IMR-90 (cell line): ENCODE data around the gene EPS15. TPM values are rescaled to one million over a fixed set of nuclear protein-coding genes. Genes with fewer than 3 reads are reported as not detected.

Experiments
- ATAC-seq: fragments of 200-7000 bp; cut with Tn5 transposase; 2 replicates; pipeline ENCODE4 v1.9.1; 2020; ENCODE audit warnings: low read depth, mild to moderate bottlenecking, moderate library complexity
- BruUV-seq: library from RNA; stranded (reverse); fragments of 400-500 nt; replicated peaks from 2 replicates; lab custom pipeline; 2021; lab: Mats Ljungman, UMichigan
- CTCF ChIA-PET: fragments of 300-600 bp; formaldehyde crosslinking; extraction: SDS; loops from one replicate; lab custom pipeline; 2021; ENCODE audit warnings: antibody characterized with exemption; lab: Yijun Ruan, JAX
- POLR2A ChIA-PET: fragments of 300-600 bp; sonication (Branson Sonifier 250); formaldehyde crosslinking; loops from one replicate; lab custom pipeline; 2022; ENCODE audit warnings: antibody characterized with exemption; ENCODE audit not compliant: unreplicated experiment; lab: Charles Lee
- DNase-seq: peaks from one replicate; pipeline ENCODE4 v3.0.0; 2013
- H2AFZ ChIP-seq: replicated peaks from 2 replicates; pipeline ENCODE3; 2013; ENCODE audit warnings: low read length, mild to moderate bottlenecking; ENCODE audit not compliant: poor library complexity
- H2AK5ac ChIP-seq: 2 replicates; pipeline ENCODE4 v1.6.1; 2013; ENCODE audit warnings: low read depth, low read length, inconsistent platforms
- H2AK9ac ChIP-seq: replicated peaks from 2 replicates; pipeline ENCODE3; 2013; ENCODE audit warnings: mild to moderate bottlenecking, low read depth, low read length, moderate library complexity; ENCODE audit not compliant: poor library complexity
- H2BK120ac ChIP-seq: 2 replicates; pipeline ENCODE4 v1.6.1; 2013; ENCODE audit warnings: low read depth, low read length, inconsistent platforms
- H2BK15ac ChIP-seq: 3 replicates; pipeline ENCODE4 v1.6.1; 2013; ENCODE audit warnings: low read depth, low read length, inconsistent platforms
- H2BK20ac ChIP-seq: 2 replicates; pipeline ENCODE4 v1.6.1; 2013; ENCODE audit warnings: low read depth, mild to moderate bottlenecking, inconsistent platforms, low read length, moderate library complexity
- H2BK5ac ChIP-seq: 2 replicates; pipeline ENCODE4 v1.6.1; 2013; ENCODE audit warnings: mild to moderate bottlenecking, low read depth, low read length, inconsistent platforms; ENCODE audit not compliant: poor library complexity, severe bottlenecking
- H3K14ac ChIP-seq: replicated peaks from 2 replicates; pipeline ENCODE4 v1.6.1; 2013; ENCODE audit warnings: low read depth, low read length, inconsistent platforms
- H3K18ac ChIP-seq: 2 replicates; pipeline ENCODE4 v1.6.1; 2013; ENCODE audit warnings: low read depth, low read length, control low read depth
- H3K23ac ChIP-seq: 2 replicates; pipeline ENCODE4 v1.6.1; 2013; ENCODE audit warnings: low read depth, low read length, inconsistent platforms
- H3K27ac ChIP-seq: 2 replicates; pipeline ENCODE4 v1.5.1; 2013; ENCODE audit warnings: mild to moderate bottlenecking, control low read depth, low read length; ENCODE audit not compliant: insufficient read depth
- H3K27me3 ChIP-seq: 2 replicates; pipeline ENCODE4 v1.6.1; 2013; ENCODE audit warnings: low read length; ENCODE audit not compliant: control insufficient read depth, insufficient read depth
- H3K36me3 ChIP-seq: 2 replicates; pipeline ENCODE4 v1.6.1; 2013; ENCODE audit warnings: low read length, mixed read lengths; ENCODE audit not compliant: control insufficient read depth, insufficient read depth
- H3K4ac ChIP-seq: 2 replicates; pipeline ENCODE4 v1.6.1; 2013; ENCODE audit warnings: low read depth, low read length, inconsistent platforms
- H3K4me1 ChIP-seq: 2 replicates; pipeline ENCODE4 v1.6.1; 2013; ENCODE audit warnings: low read length, mixed read lengths; ENCODE audit not compliant: control insufficient read depth, insufficient read depth
- H3K4me2 ChIP-seq: 2 replicates; pipeline ENCODE4 v1.6.1; 2013; ENCODE audit warnings: low read depth, mild to moderate bottlenecking, control low read depth, low read length, moderate library complexity
- H3K4me3 ChIP-seq: 2 replicates; pipeline ENCODE4 v1.5.1; 2013; ENCODE audit warnings: low read depth, mild to moderate bottlenecking, control low read depth, low read length, moderate library complexity; ENCODE audit not compliant: insufficient read depth
- H3K56ac ChIP-seq: 2 replicates; pipeline ENCODE4 v1.6.1; 2013; ENCODE audit warnings: low read length, inconsistent platforms; ENCODE audit not compliant: insufficient read depth; ENCODE audit errors: extremely low read depth
- H3K79me1 ChIP-seq, 2 experiments: 2 replicates each; pipeline ENCODE4 v1.6.1; 2013; ENCODE audit warnings: low read length in 2 of 2, inconsistent platforms in 1 of 2, low read depth in 1 of 2
- H3K9ac ChIP-seq: 2 replicates; pipeline ENCODE4 v1.6.1; 2013; ENCODE audit warnings: low read depth, low read length, control low read depth
- H3K9me1 ChIP-seq: 2 replicates; pipeline ENCODE4 v1.6.1; 2013; ENCODE audit warnings: low read length, inconsistent platforms; ENCODE audit not compliant: insufficient read depth
- H3K9me3 ChIP-seq: 2 replicates; pipeline ENCODE4 v1.6.1; 2013; ENCODE audit warnings: low read length; ENCODE audit not compliant: control insufficient read depth, insufficient read depth
- H4K20me1 ChIP-seq: 2 replicates; pipeline ENCODE4 v1.6.1; 2013; ENCODE audit warnings: low read length, inconsistent platforms; ENCODE audit not compliant: insufficient read depth
- H4K5ac ChIP-seq: 2 replicates; pipeline ENCODE4 v1.6.1; 2013; ENCODE audit warnings: mild to moderate bottlenecking, low read depth, low read length, control low read depth
- H4K8ac ChIP-seq, 2 experiments: 2 replicates each; pipeline ENCODE4 v1.6.1; 2013; ENCODE audit warnings: low read depth in 2 of 2, low read length in 2 of 2, control low read depth in 1 of 2, inconsistent platforms in 1 of 2
- H4K91ac ChIP-seq: 2 replicates; pipeline ENCODE4 v1.6.1; 2013; ENCODE audit warnings: low read depth, low read length, inconsistent platforms; ENCODE audit not compliant: insufficient read depth
- BHLHE40 ChIP-seq: fragments of 150-350 bp; IDR thresholded peaks from 2 replicates; pipeline ENCODE4 v1.6.1; 2016; ENCODE audit warnings: mild to moderate bottlenecking, low read depth, low read length
- CEBPB ChIP-seq: IDR thresholded peaks from 2 replicates; pipeline ENCODE4 v1.6.1; 2012; ENCODE audit warnings: low read depth, low read length, improper control_type of control experiment
- CHD1 ChIP-seq: IDR thresholded peaks from 2 replicates; pipeline ENCODE4 v1.6.1; 2012; ENCODE audit warnings: low read depth, low read length, improper control_type of control experiment
- CTCF ChIP-seq: conservative IDR thresholded peaks from 2 replicates; pipeline ENCODE4 v1.5.1; 2012; ENCODE audit warnings: mild to moderate bottlenecking, low read depth, low read length, improper control_type of control experiment
- ELK1 ChIP-seq: fragments of 150-350 bp; IDR thresholded peaks from 2 replicates; pipeline ENCODE4 v1.6.1; 2016; ENCODE audit warnings: low read depth, mild to moderate bottlenecking, low read length, moderate library complexity, borderline replicate concordance
- FOS ChIP-seq: fragments of 150-350 bp; IDR thresholded peaks from 2 replicates; pipeline ENCODE4 v1.6.1; 2016; ENCODE audit warnings: low read depth, low read length
- MAFK ChIP-seq: IDR thresholded peaks from 2 replicates; pipeline ENCODE4 v1.6.1; 2012; ENCODE audit warnings: low read depth, low read length, improper control_type of control experiment
- MAZ ChIP-seq: IDR thresholded peaks from 2 replicates; pipeline ENCODE4 v1.6.1; 2012; ENCODE audit warnings: low read depth, mild to moderate bottlenecking, low read length, improper control_type of control experiment, moderate library complexity, borderline replicate concordance
- NFE2L2 ChIP-seq: fragments of 150-350 bp; IDR thresholded peaks from 2 replicates; pipeline ENCODE4 v1.6.1; 2016; ENCODE audit warnings: low read depth, mild to moderate bottlenecking, low read length
- POLR2A ChIP-seq: IDR thresholded peaks from 2 replicates; pipeline ENCODE4 v1.6.1; 2012; ENCODE audit warnings: mild to moderate bottlenecking, low read depth, low read length
- RAD21 ChIP-seq: IDR thresholded peaks from 2 replicates; pipeline ENCODE4 v1.6.1; 2012; ENCODE audit warnings: low read length, improper control_type of control experiment
- RCOR1 ChIP-seq: IDR thresholded peaks from 2 replicates; pipeline ENCODE4 v1.6.1; 2012; ENCODE audit warnings: mild to moderate bottlenecking, low read length, improper control_type of control experiment; ENCODE audit not compliant: insufficient replicate concordance
- RFX5 ChIP-seq: IDR thresholded peaks from 2 replicates; pipeline ENCODE4 v1.8.0; 2012; ENCODE audit warnings: low read depth, mild to moderate bottlenecking, low read length, moderate library complexity
- SMC3 ChIP-seq: fragments of 150-350 bp; IDR thresholded peaks from 2 replicates; pipeline ENCODE4 v1.6.1; 2016; ENCODE audit warnings: low read depth, mild to moderate bottlenecking, antibody characterized with exemption, low read length, moderate library complexity
- whole genome bisulfite sequencing, 2 experiments: methylation state at CpG; one replicate each; pipeline versions ENCODE4 v1.1.5 to v1.1.7; 2013; ENCODE audit warnings: missing lambda C conversion rate in 2 of 2; ENCODE audit not compliant: insufficient read length in 1 of 2; ENCODE audit errors: extremely low coverage in 2 of 2; 5-methylcytosine and 5-hydroxymethylcytosine counted together
- dilution Hi-C: fragments of 300-500 bp; cut with HindIII; formaldehyde crosslinking; loops from one replicate; pipeline ENCODE4 v1.14.3; 2018; ENCODE audit warnings: low sequenced_read_pairs; ENCODE audit not compliant: unreplicated experiment
- in situ Hi-C: fragments of 300-500 bp; cut with MboI; formaldehyde crosslinking; loops from 3 replicates; pipeline ENCODE4 v1.14.3; 2019; ENCODE audit warnings: low sequenced_read_pairs, inconsistent platforms, mixed read lengths
- intact Hi-C: fragments of 100-400 bp; cut with micrococcal nuclease; formaldehyde crosslinking; loops from 2 replicates; pipeline ENCODE4 v1.10.0; 2022
- polyA plus RNA-seq, 3 experiments: library from polyadenylated mRNA; depleted of rRNA; stranded (reverse); fragments of >200 nt; gene quantifications; 2 replicates each; pipeline ENCODE4 v1.2.3, GENCODE V29; 2012; ENCODE audit warnings: low replicate concordance in 1 of 3
- total RNA-seq: library from RNA; depleted of rRNA; stranded (reverse); fragments of >200 nt; gene quantifications from 2 replicates; pipeline ENCODE4 v1.2.3, GENCODE V29; 2012

The EPS15 gene
- total and polyA plus RNA-seq, 2 of the 4 experiments (the other 2 are of a cell fraction): 17.6 to 38.0 TPM

GRCh38 chr1:51304360-51304759, 214.7 kb downstream of the EPS15 start:
- no peak overlapping the region for H3K23ac ChIP-seq
- BruUV-seq: no TSS peak

More at GRCh38 chr1:51304360-51304759, 214.7 kb downstream of the EPS15 start:
- Histone ChIP-seq H3K14ac (no peak overlapping the region), H3K9me1 (peaks cover 9% of the 10 kb centered on the region; the same call in 1 of the 2 replicates), H2BK20ac (no peak overlapping the region), H3K36me3 (no peaks in the 10 kb centered on the region), H2BK15ac (no peak overlapping the region), H3K18ac (no peak overlapping the region), H2AK9ac (no peak overlapping the region), H2AK5ac (no peak overlapping the region), H3K4me1 (no peaks in the 10 kb centered on the region; the same call in 1 of the 2 replicates), H3K56ac (no peak overlapping the region), H3K27me3 (no peaks in the 10 kb centered on the region; the same call in 1 of the 2 replicates), H4K8ac (no peak overlapping the region), H3K27ac (no peak overlapping the region), H2AFZ (no peak overlapping the region), H3K79me1 (no peaks in the 10 kb centered on the region), H2BK120ac (no peak overlapping the region), H4K20me1 (no peaks in the 10 kb centered on the region), H2BK5ac (no peak overlapping the region), H4K91ac (no peak overlapping the region), H4K5ac (no peak overlapping the region), H3K9me3 (no peaks in the 10 kb centered on the region), H3K4me2 (no peak overlapping the region), H3K4me3 (no peak overlapping the region), H3K4ac (no peak overlapping the region), H3K9ac (no peak overlapping the region)
- in situ Hi-C loops (no loop called here), intact Hi-C loops (no loop called here), dilution Hi-C loops (no loop called here)
- POLR2A ChIA-PET: no interaction called here
- WGBS, 2 experiments: no CpG with 5 or more reads among the region's 1 CpG
- no peak for ATAC-seq
- no peak for TF ChIP-seq RAD21
- no peak for TF ChIP-seq MAZ
- no peak for TF ChIP-seq FOS
- no peak for TF ChIP-seq BHLHE40
- TF ChIP-seq CHD1: no peak
- no peak for TF ChIP-seq NFE2L2
- no peak for TF ChIP-seq SMC3
- TF ChIP-seq CTCF: no peak
- no peak for TF ChIP-seq MAFK
- no peak for TF ChIP-seq RFX5
- no peak for TF ChIP-seq POLR2A
- TF ChIP-seq RCOR1: no peak
- TF ChIP-seq CEBPB: no peak
- no peak for TF ChIP-seq ELK1
- no peak for DNase-seq
- CTCF ChIA-PET: interaction anchor here (0.6 kb wide), 1 partner anchor 97 kb away, joined by 3 read pairs; no protein-coding TSS in a partner anchor
